Measurements from ENCODE around the gene CUTA. TPM values are rescaled to one million over a fixed set of nuclear protein-coding genes. Genes with fewer than 3 reads are reported as not detected.
"Not testable (repeated sequence)": the region's sequence is repeated elsewhere in the genome, so short reads cannot be mapped to it uniquely, and the experiment has no call there.

Gene CUTA
- total RNA-seq, 2 experiments from 2014 or later: 164 to 175 TPM

DNA sequence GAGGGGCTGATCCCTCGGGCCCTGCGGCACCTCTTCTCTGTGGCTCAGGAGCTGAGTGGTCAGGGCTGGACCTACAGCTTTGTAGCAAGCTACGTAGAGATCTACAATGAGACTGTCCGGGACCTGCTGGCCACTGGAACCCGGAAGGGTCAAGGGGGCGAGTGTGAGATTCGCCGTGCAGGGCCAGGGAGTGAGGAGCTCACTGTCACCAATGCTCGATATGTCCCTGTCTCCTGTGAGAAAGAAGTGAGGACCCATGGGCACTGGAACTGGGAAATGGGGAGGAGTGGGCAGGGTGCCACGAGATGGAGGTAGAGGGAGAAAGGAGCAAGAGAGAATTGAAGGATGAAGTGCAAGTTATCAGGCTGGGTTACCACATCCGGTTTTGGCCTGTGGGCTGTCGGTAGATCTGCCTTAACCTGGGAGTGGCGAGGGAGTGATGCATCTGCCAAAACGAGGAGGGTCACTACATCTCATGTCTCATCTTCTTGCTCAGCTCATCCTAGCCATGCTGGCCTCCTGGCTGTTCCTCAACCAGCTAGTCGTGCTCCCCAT lies 12.4 kb downstream of the CUTA start:
- TF ChIP-seq, protein P1, sequence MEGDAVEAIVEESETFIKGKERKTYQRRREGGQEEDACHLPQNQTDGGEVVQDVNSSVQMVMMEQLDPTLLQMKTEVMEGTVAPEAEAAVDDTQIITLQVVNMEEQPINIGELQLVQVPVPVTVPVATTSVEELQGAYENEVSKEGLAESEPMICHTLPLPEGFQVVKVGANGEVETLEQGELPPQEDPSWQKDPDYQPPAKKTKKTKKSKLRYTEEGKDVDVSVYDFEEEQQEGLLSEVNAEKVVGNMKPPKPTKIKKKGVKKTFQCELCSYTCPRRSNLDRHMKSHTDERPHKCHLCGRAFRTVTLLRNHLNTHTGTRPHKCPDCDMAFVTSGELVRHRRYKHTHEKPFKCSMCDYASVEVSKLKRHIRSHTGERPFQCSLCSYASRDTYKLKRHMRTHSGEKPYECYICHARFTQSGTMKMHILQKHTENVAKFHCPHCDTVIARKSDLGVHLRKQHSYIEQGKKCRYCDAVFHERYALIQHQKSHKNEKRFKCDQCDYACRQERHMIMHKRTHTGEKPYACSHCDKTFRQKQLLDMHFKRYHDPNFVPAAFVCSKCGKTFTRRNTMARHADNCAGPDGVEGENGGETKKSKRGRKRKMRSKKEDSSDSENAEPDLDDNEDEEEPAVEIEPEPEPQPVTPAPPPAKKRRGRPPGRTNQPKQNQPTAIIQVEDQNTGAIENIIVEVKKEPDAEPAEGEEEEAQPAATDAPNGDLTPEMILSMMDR (conservative IDR thresholded peaks at IDR 0.05; ENCODE audit: low read length): no peak
- TF ChIP-seq EZH2phosphoT487 (IDR thresholded peaks at IDR 0.05; ENCODE audit: borderline replicate concordance, low read depth, low read length): no peak
- H3K36me3 ChIP-seq (ENCODE audit: insufficient read depth, low read length): peaks cover 89% of the 10 kb centered on the region
- no peak for DNase-seq (ENCODE audit: low spot score)
- H2AFZ ChIP-seq (ENCODE audit: low read length): no peak overlapping the region
- H3K4me1 ChIP-seq (ENCODE audit: insufficient read depth, low read length, poor library complexity, severe bottlenecking): peaks cover 13% of the 10 kb centered on the region
- peaks cover 24% of the 10 kb centered on the region for H3K79me2 ChIP-seq (ENCODE audit: insufficient read depth, low read depth, low read length)
- ChIA-PET CTCF (ENCODE audit: unreplicated experiment) (no interaction called here), POLR2A (no interaction called here)
- H3K4me3 ChIP-seq (ENCODE audit: low read depth, low read length, poor library complexity, severe bottlenecking): no peak overlapping the region
- H3K9me3 ChIP-seq (ENCODE audit: low read length): no peaks in the 10 kb centered on the region
- no peaks in the 10 kb centered on the region for H3K9me2 ChIP-seq (ENCODE audit: insufficient read depth, low read length)
- BruUV-seq (replicated peaks): no TSS peak
- no peak overlapping the region for H3K27ac ChIP-seq (ENCODE audit: low read depth, low read length, poor library complexity, severe bottlenecking)
- H4K20me1 ChIP-seq (ENCODE audit: insufficient read depth, low read length): no peaks in the 10 kb centered on the region
- intact Hi-C loops (cut with micrococcal nuclease; ENCODE audit: unreplicated experiment): no loop called here
- no peak overlapping the region for H3K4me2 ChIP-seq (ENCODE audit: low read length)

DNA sequence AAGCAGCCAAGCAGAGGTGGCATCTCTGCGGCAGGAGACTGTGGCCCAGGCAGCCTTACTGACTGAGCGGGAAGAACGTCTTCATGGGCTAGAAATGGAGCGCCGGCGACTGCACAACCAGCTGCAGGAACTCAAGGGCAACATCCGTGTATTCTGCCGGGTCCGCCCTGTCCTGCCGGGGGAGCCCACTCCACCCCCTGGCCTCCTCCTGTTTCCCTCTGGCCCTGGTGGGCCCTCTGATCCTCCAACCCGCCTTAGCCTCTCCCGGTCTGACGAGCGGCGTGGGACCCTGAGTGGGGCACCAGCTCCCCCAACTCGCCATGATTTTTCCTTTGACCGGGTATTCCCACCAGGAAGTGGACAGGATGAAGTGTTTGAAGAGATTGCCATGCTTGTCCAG lies 13.0 kb downstream of the CUTA start:
- POLR2A ChIA-PET: no interaction called here
- TF ChIP-seq EZH2phosphoT487 (IDR thresholded peaks at IDR 0.05; ENCODE audit: borderline replicate concordance, low read depth, low read length): no peak
- TF ChIP-seq, protein P1 (conservative IDR thresholded peaks at IDR 0.05; ENCODE audit: low read length): no peak

DNA sequence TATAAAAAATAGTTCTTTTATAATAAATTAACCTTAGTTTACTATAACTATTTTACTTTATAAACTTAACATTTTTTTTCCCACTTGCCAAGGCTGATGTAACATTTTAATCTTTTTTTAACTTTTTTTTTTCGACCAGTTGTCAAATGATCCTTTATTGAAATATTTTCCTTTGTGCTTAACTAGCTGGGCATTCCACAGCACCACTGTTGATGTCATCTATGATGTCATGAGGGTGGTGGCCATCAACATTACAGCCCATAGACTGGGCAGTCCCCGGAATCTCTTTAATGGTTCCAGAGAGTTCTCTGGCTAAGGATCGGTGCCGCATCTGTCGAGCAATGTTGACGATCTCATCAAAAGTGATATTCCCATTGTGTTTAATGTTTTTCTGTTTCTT lies 18.0 kb downstream of the CUTA start:
- H3K36me3 ChIP-seq (ENCODE audit: insufficient read depth, low read length): peaks cover 91% of the 10 kb centered on the region
- H3K27ac ChIP-seq (ENCODE audit: low read depth, low read length, poor library complexity, severe bottlenecking); H3K4me2 ChIP-seq (ENCODE audit: low read length); DNase-seq (ENCODE audit: low spot score); CTCF ChIA-PET (ENCODE audit: unreplicated experiment); H3K9me3 ChIP-seq (ENCODE audit: low read length); H3K9me2 ChIP-seq (ENCODE audit: insufficient read depth, low read length); H3K4me3 ChIP-seq (ENCODE audit: low read depth, low read length, poor library complexity, severe bottlenecking); H2AFZ ChIP-seq (ENCODE audit: low read length); POLR2A ChIA-PET: not testable (repeated sequence)
- BruUV-seq (replicated peaks): TSS peak; percentile 26
- peaks cover 74% of the 10 kb centered on the region for H3K79me2 ChIP-seq (ENCODE audit: insufficient read depth, low read depth, low read length)
- peaks cover 12% of the 10 kb centered on the region for H4K20me1 ChIP-seq (ENCODE audit: insufficient read depth, low read length)
- H3K4me1 ChIP-seq (ENCODE audit: insufficient read depth, low read length, poor library complexity, severe bottlenecking): peaks cover 13% of the 10 kb centered on the region
- intact Hi-C loops (cut with micrococcal nuclease; ENCODE audit: unreplicated experiment): loop anchor here (10.0 kb wide), 1 partner anchor 1585 kb away; the partner anchor contains the start of genes HSPA1A and HSPA1L

More for the DNA sequence above, 13.0 kb downstream of the CUTA start:
- CTCF ChIA-PET (ENCODE audit: unreplicated experiment): no interaction called here
- Histone ChIP-seq H3K36me3 (ENCODE audit: insufficient read depth, low read length) (peaks cover 95% of the 10 kb centered on the region), H4K20me1 (ENCODE audit: insufficient read depth, low read length) (no peaks in the 10 kb centered on the region), H3K79me2 (ENCODE audit: insufficient read depth, low read depth, low read length) (peaks cover 25% of the 10 kb centered on the region), H3K4me3 (ENCODE audit: low read depth, low read length, poor library complexity, severe bottlenecking) (no peak overlapping the region), H3K9me2 (ENCODE audit: insufficient read depth, low read length) (no peaks in the 10 kb centered on the region), H3K4me2 (ENCODE audit: low read length) (no peak overlapping the region), H3K27ac (ENCODE audit: low read depth, low read length, poor library complexity, severe bottlenecking) (no peak overlapping the region), H3K9me3 (ENCODE audit: low read length) (no peaks in the 10 kb centered on the region), H2AFZ (ENCODE audit: low read length) (no peak overlapping the region), H3K4me1 (ENCODE audit: insufficient read depth, low read length, poor library complexity, severe bottlenecking) (peaks cover 11% of the 10 kb centered on the region)
- intact Hi-C loops (cut with micrococcal nuclease; ENCODE audit: unreplicated experiment): no loop called here
- DNase-seq (ENCODE audit: low spot score): no peak
- BruUV-seq (replicated peaks): no TSS peak

DNA sequence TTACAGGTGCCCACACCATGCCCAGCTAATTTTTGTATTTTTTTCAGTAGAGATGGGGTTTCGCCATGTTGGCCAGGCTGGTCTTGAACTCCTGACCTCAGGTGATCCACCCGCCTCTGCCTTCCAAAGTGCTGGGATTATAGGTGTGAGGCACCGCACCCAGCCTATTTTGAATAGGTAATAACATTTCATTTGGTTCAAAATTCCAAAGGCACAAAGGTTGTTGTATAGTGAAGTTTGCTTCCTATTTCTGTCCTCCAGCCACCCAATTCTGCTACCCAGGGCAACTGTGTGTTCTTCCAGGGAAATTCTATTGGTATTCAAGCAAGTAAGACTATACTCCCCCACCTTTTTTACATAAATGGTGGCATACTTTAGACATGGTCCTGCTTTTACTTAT lies 19.3 kb downstream of the CUTA start:
- intact Hi-C loops (cut with micrococcal nuclease; ENCODE audit: unreplicated experiment): loop anchor here (10.0 kb wide), 1 partner anchor 1584 kb away; the partner anchor contains the start of genes HSPA1A and HSPA1L
- POLR2A ChIA-PET; H2AFZ ChIP-seq (ENCODE audit: low read length); BruUV-seq (replicated peaks); CTCF ChIA-PET (ENCODE audit: unreplicated experiment); H3K4me2 ChIP-seq (ENCODE audit: low read length); H3K27ac ChIP-seq (ENCODE audit: low read depth, low read length, poor library complexity, severe bottlenecking); H3K4me3 ChIP-seq (ENCODE audit: low read depth, low read length, poor library complexity, severe bottlenecking); DNase-seq (ENCODE audit: low spot score); H3K9me3 ChIP-seq (ENCODE audit: low read length); H3K9me2 ChIP-seq (ENCODE audit: insufficient read depth, low read length): not testable (repeated sequence)
- H4K20me1 ChIP-seq (ENCODE audit: insufficient read depth, low read length): peaks cover 23% of the 10 kb centered on the region
- H3K79me2 ChIP-seq (ENCODE audit: insufficient read depth, low read depth, low read length): peaks cover 87% of the 10 kb centered on the region
- H3K4me1 ChIP-seq (ENCODE audit: insufficient read depth, low read length, poor library complexity, severe bottlenecking): peaks cover 25% of the 10 kb centered on the region
- H3K36me3 ChIP-seq (ENCODE audit: insufficient read depth, low read length): peaks cover 91% of the 10 kb centered on the region

All from OCI-LY7 (cell line).